Measurements from ENCODE around the gene NUTF2. TPM values are rescaled to one million over a fixed set of nuclear protein-coding genes. Genes with fewer than 3 reads are reported as not detected.

NUTF2 gene
- total and polyA plus RNA-seq, 4 experiments from 2014 or later, result 41.2 to 128 (median 86.7) TPM

DNA sequence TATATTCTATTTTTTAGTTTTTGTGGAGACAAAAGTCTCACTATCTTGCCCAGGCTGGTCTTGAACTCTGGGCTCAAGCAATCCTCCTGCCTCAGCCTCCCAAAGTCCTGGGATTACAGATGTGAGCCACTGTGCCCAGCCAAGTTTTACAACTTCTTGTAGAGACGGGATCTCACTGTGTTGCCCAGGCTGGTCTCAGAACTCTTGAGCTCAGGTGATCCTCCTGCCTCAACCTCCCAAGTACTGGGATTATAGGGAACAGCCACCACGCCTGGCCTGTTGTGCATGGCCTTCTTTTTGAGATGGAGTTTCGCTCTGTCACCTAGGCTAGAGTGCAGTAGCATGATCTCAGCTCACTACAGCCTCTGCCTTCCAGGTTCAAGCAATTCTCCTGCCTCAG, 6.9 kb downstream of the NUTF2 start:
- no peaks in the 10 kb centered on the region for H3K27me3 Mint-ChIP-seq
- ChIA-PET POLR2A (ENCODE audit: partially characterized antibody) (no interaction called here), CTCF (ENCODE audit: partially characterized antibody) (no interaction called here)
- Histone ChIP-seq H3K27ac (ENCODE audit: low read depth, low read length) (no peak overlapping the region), H3K9me3 (ENCODE audit: control insufficient read depth in 1 of 2, low read length in 2 of 2) (no peaks in the 10 kb centered on the region), H3K4me3 (ENCODE audit: low read length in 2 of 2) (no peak overlapping the region), H3K4me1 (ENCODE audit: insufficient read depth, low read length) (peaks cover 22% of the 10 kb centered on the region), H3K36me3 (ENCODE audit: insufficient read depth, low read length) (no peaks in the 10 kb centered on the region), H3K27me3 (ENCODE audit: insufficient read depth, low read length) (no peaks in the 10 kb centered on the region)
- intact Hi-C loops (cut with micrococcal nuclease), result no loop called here
- no peak for DNase-seq
- peaks cover 21 to 39% (median 35%) of the 10 kb centered on the region in 4 donors for H3K4me1 Mint-ChIP-seq
- H3K36me3 Mint-ChIP-seq, result peaks cover 0 to 7% of the 10 kb centered on the region in 2 donors
- H3K4me3 Mint-ChIP-seq, result no peak overlapping the region
- no peak overlapping the region for H3K27ac Mint-ChIP-seq
- no peaks in the 10 kb centered on the region for H3K9me3 Mint-ChIP-seq

DNA sequence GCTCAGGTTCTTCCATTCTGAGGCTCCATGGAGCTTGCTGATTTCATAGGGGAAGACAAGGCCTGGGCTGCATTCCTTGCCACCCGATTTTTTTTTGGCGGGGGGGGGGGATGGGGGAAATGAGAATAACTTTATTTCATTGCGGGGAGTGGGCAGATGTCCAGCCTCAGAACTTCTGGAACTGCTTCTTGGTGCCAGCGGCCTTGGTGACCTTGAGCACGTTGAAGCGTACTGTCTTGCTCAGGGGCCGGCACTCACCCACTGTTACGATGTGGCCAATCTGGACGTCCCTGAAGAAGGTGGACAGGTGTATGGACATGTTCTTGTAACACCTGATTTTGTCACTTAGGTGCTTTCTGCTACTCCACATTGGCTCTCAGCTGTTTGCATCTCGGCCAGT, 9.1 kb downstream of the NUTF2 start:
- peaks cover 4% of the 10 kb centered on the region for H3K36me3 ChIP-seq (ENCODE audit: insufficient read depth, low read length)
- no peak for DNase-seq
- no peak overlapping the region for H3K4me3 ChIP-seq (ENCODE audit: low read length in 2 of 2)
- peaks cover 24% of the 10 kb centered on the region for H3K4me1 ChIP-seq (ENCODE audit: insufficient read depth, low read length)
- intact Hi-C loops (cut with micrococcal nuclease), result no loop called here
- H3K4me3 Mint-ChIP-seq, result no peak overlapping the region
- no peak overlapping the region for H3K27ac ChIP-seq (ENCODE audit: low read depth, low read length)
- H3K9me3 Mint-ChIP-seq, result no peaks in the 10 kb centered on the region
- peak overlapping the region in 3 of 7 donors; percentile 10 to 50 (median 19) for H3K27ac Mint-ChIP-seq
- no peaks in the 10 kb centered on the region for H3K27me3 ChIP-seq (ENCODE audit: insufficient read depth, low read length)
- H3K27me3 Mint-ChIP-seq, result no peaks in the 10 kb centered on the region
- H3K36me3 Mint-ChIP-seq, result peaks cover 0 to 8% of the 10 kb centered on the region in 2 donors
- CTCF ChIA-PET (ENCODE audit: partially characterized antibody), result interaction anchor here (0.5 to 3.9 kb wide), 5 partner anchors 9 to 44 kb away, joined by 3 to 17 read pairs (median 3); partner anchors contain the start of gene NUTF2
- POLR2A ChIA-PET (ENCODE audit: partially characterized antibody), result interaction anchor here (0.6 to 1.4 kb wide), 2 partner anchors 10 to 13 kb away, joined by 3 to 5 read pairs; no protein-coding TSS in a partner anchor
- H3K4me1 Mint-ChIP-seq, result peaks cover 20 to 41% (median 31%) of the 10 kb centered on the region in 4 donors
- H3K9me3 ChIP-seq (ENCODE audit: control insufficient read depth in 1 of 2, low read length in 2 of 2), result no peaks in the 10 kb centered on the region

DNA sequence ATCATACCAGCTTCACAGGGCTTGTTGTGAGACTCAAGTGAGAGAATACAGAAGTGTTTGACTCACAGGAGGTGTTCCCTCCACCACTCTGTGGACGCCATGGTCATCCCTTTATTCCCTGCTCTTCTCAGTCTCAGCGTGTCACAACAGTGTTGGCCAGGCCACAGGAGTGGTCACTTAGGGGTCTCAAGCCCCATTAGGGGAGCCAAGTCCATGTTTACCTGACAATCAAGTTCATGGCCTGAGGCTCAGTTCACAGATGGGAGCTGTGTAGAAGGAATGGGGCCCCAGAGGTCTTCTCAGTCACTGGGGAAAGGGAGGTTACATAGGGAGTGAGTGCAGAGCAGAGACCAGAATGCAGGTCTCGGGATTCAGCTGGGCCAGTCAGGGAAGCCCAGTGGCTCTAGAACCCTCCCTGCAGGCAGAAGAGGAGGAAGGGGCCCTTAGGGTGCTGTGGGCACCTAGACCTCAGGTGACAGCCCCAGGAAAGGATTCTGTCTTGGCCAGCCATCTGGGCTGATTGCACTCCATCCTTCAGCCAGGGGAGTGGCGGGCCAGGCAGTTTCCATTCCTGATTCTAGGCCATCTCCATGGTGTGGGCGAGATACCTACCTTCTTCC, 10.3 kb downstream of the NUTF2 start:
- H3K4me1 Mint-ChIP-seq, result peaks cover 24 to 51% (median 35%) of the 10 kb centered on the region in 4 donors
- H3K27me3 Mint-ChIP-seq, result no peaks in the 10 kb centered on the region
- intact Hi-C loops (cut with micrococcal nuclease), result no loop called here
- ChIA-PET CTCF (ENCODE audit: partially characterized antibody) (interaction anchor here (1.5 to 3.9 kb wide), 3 partner anchors 11 to 41 kb away, joined by 3 to 17 read pairs (median 3); partner anchors contain the start of gene NUTF2), POLR2A (ENCODE audit: partially characterized antibody) (interaction anchor here (0.9 kb wide), 1 partner anchor 27 kb away, joined by 3 read pairs; no protein-coding TSS in a partner anchor)
- no peaks in the 10 kb centered on the region for H3K9me3 ChIP-seq (ENCODE audit: control insufficient read depth in 1 of 2, low read length in 2 of 2)
- peak overlapping the region; percentile 35 to 95 (median 91) for H3K27ac Mint-ChIP-seq
- DNase-seq, result no peak
- H3K27me3 ChIP-seq (ENCODE audit: insufficient read depth, low read length), result no peaks in the 10 kb centered on the region
- peaks cover 14% of the 10 kb centered on the region for H3K36me3 ChIP-seq (ENCODE audit: insufficient read depth, low read length)
- H3K36me3 Mint-ChIP-seq, result peaks cover 0 to 16% of the 10 kb centered on the region in 2 donors
- no peaks in the 10 kb centered on the region for H3K9me3 Mint-ChIP-seq
- H3K27ac ChIP-seq (ENCODE audit: low read depth, low read length), result peak overlapping the region; percentile 43
- H3K4me3 ChIP-seq (ENCODE audit: low read length in 2 of 2), result no peak overlapping the region
- H3K4me1 ChIP-seq (ENCODE audit: insufficient read depth, low read length), result peaks cover 24% of the 10 kb centered on the region
- H3K4me3 Mint-ChIP-seq, result no peak overlapping the region

DNA sequence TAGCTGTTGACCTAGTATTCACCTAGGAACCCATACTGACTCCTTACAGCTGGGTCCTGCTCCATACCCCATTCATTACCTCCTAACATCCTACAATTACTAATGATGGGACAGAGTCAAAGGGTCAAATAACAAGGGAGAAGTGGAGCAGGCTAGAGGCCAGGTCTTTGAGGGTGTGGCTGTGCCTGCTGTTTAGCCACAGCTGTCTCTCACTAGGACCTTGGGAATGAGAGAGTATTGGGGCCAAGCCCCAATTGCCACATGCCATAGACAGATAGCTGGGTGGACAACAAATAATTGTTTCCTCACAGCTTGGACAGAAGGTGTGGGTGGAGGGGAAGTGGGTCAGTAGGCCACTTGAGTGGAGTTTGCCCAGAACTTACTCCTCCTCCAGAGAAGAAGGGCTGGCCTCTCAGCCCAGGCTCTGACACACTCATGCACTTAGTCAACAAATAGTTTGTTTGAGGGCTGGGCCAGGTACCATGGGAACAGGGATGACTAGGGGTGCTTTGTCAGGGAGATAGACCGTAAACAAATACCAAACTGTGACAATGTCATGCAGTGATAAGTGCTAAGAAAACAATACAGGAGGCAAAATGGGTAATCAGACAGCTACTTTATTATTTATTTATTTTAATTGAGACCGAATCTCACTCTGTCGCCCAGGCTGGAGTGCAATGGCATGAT, 11.0 kb downstream of the NUTF2 start:
- H3K4me3 Mint-ChIP-seq, result peak overlapping the region in 2 of 8 donors; percentile 16 to 57
- ChIA-PET CTCF (ENCODE audit: partially characterized antibody) (interaction anchor here (1.5 to 3.9 kb wide), 2 partner anchors 26 to 42 kb away, joined by 3 to 17 read pairs; no protein-coding TSS in a partner anchor), POLR2A (ENCODE audit: partially characterized antibody) (interaction anchor here (0.9 kb wide), 1 partner anchor 26 kb away, joined by 3 read pairs; no protein-coding TSS in a partner anchor)
- intact Hi-C loops (cut with micrococcal nuclease), result no loop called here
- no peaks in the 10 kb centered on the region for H3K27me3 ChIP-seq (ENCODE audit: insufficient read depth, low read length)
- no peak overlapping the region for H3K4me3 ChIP-seq (ENCODE audit: low read length in 2 of 2)
- H3K27ac ChIP-seq (ENCODE audit: low read depth, low read length), result peak overlapping the region; percentile 43
- peaks cover 0 to 16% of the 10 kb centered on the region in 2 donors for H3K36me3 Mint-ChIP-seq
- H3K9me3 Mint-ChIP-seq, result no peaks in the 10 kb centered on the region
- H3K27me3 Mint-ChIP-seq, result no peaks in the 10 kb centered on the region
- no peaks in the 10 kb centered on the region for H3K9me3 ChIP-seq (ENCODE audit: control insufficient read depth in 1 of 2, low read length in 2 of 2)
- peaks cover 24% of the 10 kb centered on the region for H3K4me1 ChIP-seq (ENCODE audit: insufficient read depth, low read length)
- H3K4me1 Mint-ChIP-seq, result peaks cover 24 to 56% (median 37%) of the 10 kb centered on the region in 4 donors
- peak; percentile 34 to 84 (median 54) for DNase-seq
- peak overlapping the region in 6 of 7 donors; percentile 77 to 95 (median 92) for H3K27ac Mint-ChIP-seq
- H3K36me3 ChIP-seq (ENCODE audit: insufficient read depth, low read length), result peaks cover 14% of the 10 kb centered on the region

DNA sequence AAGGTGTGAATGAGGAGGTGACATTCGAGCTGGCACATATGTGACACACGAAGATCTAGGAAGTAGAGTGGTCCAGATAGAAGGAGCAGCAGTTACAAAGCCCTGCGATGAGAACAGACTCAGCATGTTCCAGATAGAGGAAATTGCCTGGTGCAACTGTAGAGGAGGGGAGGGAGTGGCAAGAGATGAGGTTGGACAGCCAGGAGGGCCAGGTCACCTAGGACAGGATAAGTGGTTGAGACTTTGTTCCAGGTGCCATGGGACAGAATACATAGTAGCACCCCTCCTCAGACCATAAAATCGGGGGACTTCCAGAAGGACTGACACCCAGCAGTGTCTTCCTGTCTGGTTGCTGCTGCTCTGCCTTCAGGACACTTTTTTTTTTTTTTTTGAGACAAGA, 11.8 kb downstream of the NUTF2 start:
- intact Hi-C loops (cut with micrococcal nuclease), result no loop called here
- POLR2A ChIA-PET (ENCODE audit: partially characterized antibody), result no interaction called here
- H3K27ac Mint-ChIP-seq, result peak overlapping the region; percentile 54 to 95 (median 91)

DNA sequence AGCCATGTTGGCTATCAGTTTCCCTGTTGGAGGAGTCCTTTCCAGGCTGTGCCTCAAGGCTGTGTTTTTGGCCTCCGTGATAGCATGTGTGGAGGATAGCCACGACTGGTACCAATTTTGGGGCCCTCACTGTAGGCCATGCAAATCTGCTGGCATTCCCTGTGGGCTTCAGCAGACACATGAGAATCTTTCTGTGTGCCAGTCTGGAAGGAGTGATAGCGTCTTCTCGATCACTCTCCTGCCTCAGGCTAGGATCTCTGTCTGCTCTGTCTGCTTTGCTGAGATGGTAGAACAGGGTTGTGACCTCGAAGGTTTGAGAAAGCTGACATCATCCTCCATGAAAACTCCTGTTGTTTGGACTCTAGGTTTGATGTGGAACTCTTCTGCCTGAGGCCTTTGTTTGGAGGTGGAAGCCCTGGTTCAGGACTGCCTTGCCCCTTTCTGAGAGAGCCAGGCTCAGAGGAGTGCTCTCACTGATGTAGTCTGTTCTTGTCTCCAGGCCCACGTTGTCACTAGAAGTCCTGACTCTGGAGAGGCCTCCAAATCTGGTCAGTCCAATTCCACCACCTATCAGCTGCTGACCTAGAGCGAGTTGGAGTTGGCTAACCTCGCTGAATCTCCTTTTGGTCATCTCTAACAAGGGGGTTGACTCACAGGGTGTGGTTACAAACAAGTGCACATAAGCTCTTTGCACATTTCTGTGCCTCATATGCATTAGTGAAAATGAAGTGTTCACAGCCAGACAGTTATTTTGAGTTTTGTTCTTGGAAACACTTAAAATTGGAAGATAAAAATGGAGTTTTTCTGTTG, 14.1 kb downstream of the NUTF2 start:
- H3K36me3 Mint-ChIP-seq, result peaks cover 5 to 23% of the 10 kb centered on the region in 2 donors
- POLR2A ChIA-PET (ENCODE audit: partially characterized antibody), result interaction anchor here (1.0 to 1.1 kb wide), 2 partner anchors 11 to 13 kb away, joined by 3 to 4 read pairs; no protein-coding TSS in a partner anchor
- CTCF ChIA-PET (ENCODE audit: partially characterized antibody), result interaction anchor here (0.5 to 1.7 kb wide), 3 partner anchors 16 to 44 kb away, joined by 3 to 4 read pairs (median 3); no protein-coding TSS in a partner anchor

More for the DNA sequence above, 11.8 kb downstream of the NUTF2 start:
- H3K9me3 Mint-ChIP-seq, result no peaks in the 10 kb centered on the region
- H3K36me3 ChIP-seq (ENCODE audit: insufficient read depth, low read length), result peaks cover 14% of the 10 kb centered on the region
- H3K27me3 Mint-ChIP-seq, result no peaks in the 10 kb centered on the region
- H3K9me3 ChIP-seq (ENCODE audit: control insufficient read depth in 1 of 2, low read length in 2 of 2), result no peaks in the 10 kb centered on the region
- H3K27me3 ChIP-seq (ENCODE audit: insufficient read depth, low read length), result no peaks in the 10 kb centered on the region
- CTCF ChIA-PET (ENCODE audit: partially characterized antibody), result interaction anchor here (0.7 to 3.9 kb wide), 2 partner anchors 43 to 199 kb away, joined by 3 to 17 read pairs; no protein-coding TSS in a partner anchor
- peaks cover 24 to 56% (median 37%) of the 10 kb centered on the region in 4 donors for H3K4me1 Mint-ChIP-seq
- no peak overlapping the region for H3K4me3 ChIP-seq (ENCODE audit: low read length in 2 of 2)
- DNase-seq, result no peak
- peaks cover 24% of the 10 kb centered on the region for H3K4me1 ChIP-seq (ENCODE audit: insufficient read depth, low read length)
- H3K27ac ChIP-seq (ENCODE audit: low read depth, low read length), result peak overlapping the region; percentile 37
- peaks cover 0 to 16% of the 10 kb centered on the region in 2 donors for H3K36me3 Mint-ChIP-seq
- H3K4me3 Mint-ChIP-seq, result peak overlapping the region in 1 of 8 donors; percentile 59

More for the DNA sequence above, 14.1 kb downstream of the NUTF2 start:
- peaks cover 14% of the 10 kb centered on the region for H3K36me3 ChIP-seq (ENCODE audit: insufficient read depth, low read length)
- no peak overlapping the region for H3K27ac ChIP-seq (ENCODE audit: low read depth, low read length)
- peaks cover 24% of the 10 kb centered on the region for H3K4me1 ChIP-seq (ENCODE audit: insufficient read depth, low read length)
- no peaks in the 10 kb centered on the region for H3K9me3 Mint-ChIP-seq
- DNase-seq, result no peak
- no peaks in the 10 kb centered on the region for H3K27me3 Mint-ChIP-seq
- peaks cover 19 to 42% (median 29%) of the 10 kb centered on the region in 4 donors for H3K4me1 Mint-ChIP-seq
- H3K9me3 ChIP-seq (ENCODE audit: control insufficient read depth in 1 of 2, low read length in 2 of 2), result no peaks in the 10 kb centered on the region
- intact Hi-C loops (cut with micrococcal nuclease), result no loop called here
- H3K27me3 ChIP-seq (ENCODE audit: insufficient read depth, low read length), result no peaks in the 10 kb centered on the region
- H3K4me3 ChIP-seq (ENCODE audit: low read length in 2 of 2), result no peak overlapping the region
- no peak overlapping the region for H3K4me3 Mint-ChIP-seq
- peak overlapping the region in 5 of 7 donors; percentile 35 to 78 (median 47) for H3K27ac Mint-ChIP-seq
